Peyer's patch (tissue), 4 donors: ENCODE measurements around the gene FTO. TPM values are rescaled to one million over a fixed set of nuclear protein-coding genes. Genes with fewer than 3 reads are reported as not detected.

ENCODE experiments used
- DNase-seq, 3 donors: peaks; one replicate each; pipeline ENCODE4 v3.0.0-alpha.2; 2017 to 2019
- H3K27ac ChIP-seq, 4 donors: fragments of 200-600 bp; sonication (generic); one replicate each; pipeline ENCODE4 v1.5.1; 2016 to 2019
- H3K27me3 ChIP-seq, 2 donors: fragments of 200-600 bp; sonication (generic); one replicate each; pipeline ENCODE4 v1.5.1; 2019
- H3K36me3 ChIP-seq, 3 donors: fragments of 200-600 bp; sonication (generic); one replicate each; pipeline ENCODE4 v1.5.1; 2016 to 2019
- H3K4me1 ChIP-seq, 4 donors: fragments of 200-600 bp; sonication (generic); one replicate each; pipeline ENCODE4 v1.5.1; 2016 to 2019
- H3K4me3 ChIP-seq, 4 donors: fragments of 200-600 bp; sonication (generic); 1 replicate in 3 of 4; 2 replicates in 1 of 4; pipeline ENCODE4 v1.5.1; 2016 to 2019; ENCODE audit warnings: mild to moderate bottlenecking in 1 of 4
- H3K9me3 ChIP-seq, 4 donors: fragments of 200-600 bp; sonication (generic); one replicate each; pipeline ENCODE4 v1.5.1; 2016 to 2019; ENCODE audit warnings: mild to moderate bottlenecking in 1 of 4
- POLR2A ChIP-seq, 2 donors: fragments of 450-650 bp; IDR thresholded peaks; one replicate each; pipeline ENCODE4 v1.5.1; 2017; ENCODE audit warnings: antibody characterized with exemption in 2 of 2, mild to moderate bottlenecking in 2 of 2, moderate library complexity in 2 of 2
- total RNA-seq, 4 donors: library from RNA; depleted of rRNA; stranded (reverse); fragments of >200 nt; gene quantifications; one replicate each; pipeline ENCODE4 v1.1.0, GENCODE V29; 2016
- TF ChIP-seq, protein P1 (sequence below), 6 experiments: fragments of 450-650 bp in 4 of 6; fragments of 200-600 bp in 2 of 6; sonication (generic) in 1 of 6; IDR thresholded peaks; one replicate each; pipeline ENCODE4 v1.5.1; 2017 to 2019; ENCODE audit warnings: antibody characterized with exemption in 6 of 6, mild to moderate bottlenecking in 3 of 6, moderate library complexity in 1 of 6

FTO gene
- total RNA-seq, 4 donors from 2014 or later: 37.0 to 95.7 (median 45.1) TPM

DNA sequence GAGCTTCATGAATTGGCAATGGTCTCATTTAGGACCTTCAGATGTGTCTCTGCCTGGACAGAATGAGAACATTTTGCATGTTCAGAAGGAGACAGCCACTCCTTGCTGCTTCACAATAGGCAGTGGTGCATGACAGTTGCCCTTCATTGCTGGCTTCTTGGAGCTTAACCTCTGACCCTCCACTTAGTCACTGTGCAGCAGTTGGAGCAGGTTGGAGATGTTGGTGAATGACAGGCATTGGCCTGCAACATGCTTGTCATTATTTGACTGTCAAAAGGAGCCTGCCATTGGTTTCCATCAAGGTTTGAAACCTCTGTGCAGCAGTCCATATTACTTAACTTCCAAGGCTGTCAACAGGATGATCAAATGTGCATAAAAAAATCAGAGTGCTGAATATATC is 22.7 kb downstream of the FTO start:
- Histone ChIP-seq H3K27ac (no peak overlapping the region), H3K27me3 (no peaks in the 10 kb centered on the region), H3K36me3 (no peaks in the 10 kb centered on the region), H3K9me3 (no peaks in the 10 kb centered on the region), H3K4me1 (peaks cover 0 to 9% (median 0%) of the 10 kb centered on the region in 4 donors), H3K4me3 (no peak overlapping the region)
- DNase-seq: no peak
- TF ChIP-seq, protein P1, sequence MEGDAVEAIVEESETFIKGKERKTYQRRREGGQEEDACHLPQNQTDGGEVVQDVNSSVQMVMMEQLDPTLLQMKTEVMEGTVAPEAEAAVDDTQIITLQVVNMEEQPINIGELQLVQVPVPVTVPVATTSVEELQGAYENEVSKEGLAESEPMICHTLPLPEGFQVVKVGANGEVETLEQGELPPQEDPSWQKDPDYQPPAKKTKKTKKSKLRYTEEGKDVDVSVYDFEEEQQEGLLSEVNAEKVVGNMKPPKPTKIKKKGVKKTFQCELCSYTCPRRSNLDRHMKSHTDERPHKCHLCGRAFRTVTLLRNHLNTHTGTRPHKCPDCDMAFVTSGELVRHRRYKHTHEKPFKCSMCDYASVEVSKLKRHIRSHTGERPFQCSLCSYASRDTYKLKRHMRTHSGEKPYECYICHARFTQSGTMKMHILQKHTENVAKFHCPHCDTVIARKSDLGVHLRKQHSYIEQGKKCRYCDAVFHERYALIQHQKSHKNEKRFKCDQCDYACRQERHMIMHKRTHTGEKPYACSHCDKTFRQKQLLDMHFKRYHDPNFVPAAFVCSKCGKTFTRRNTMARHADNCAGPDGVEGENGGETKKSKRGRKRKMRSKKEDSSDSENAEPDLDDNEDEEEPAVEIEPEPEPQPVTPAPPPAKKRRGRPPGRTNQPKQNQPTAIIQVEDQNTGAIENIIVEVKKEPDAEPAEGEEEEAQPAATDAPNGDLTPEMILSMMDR (IDR thresholded peaks at IDR 0.05): no peak
- no peak for TF ChIP-seq POLR2A (IDR thresholded peaks at IDR 0.05)

DNA sequence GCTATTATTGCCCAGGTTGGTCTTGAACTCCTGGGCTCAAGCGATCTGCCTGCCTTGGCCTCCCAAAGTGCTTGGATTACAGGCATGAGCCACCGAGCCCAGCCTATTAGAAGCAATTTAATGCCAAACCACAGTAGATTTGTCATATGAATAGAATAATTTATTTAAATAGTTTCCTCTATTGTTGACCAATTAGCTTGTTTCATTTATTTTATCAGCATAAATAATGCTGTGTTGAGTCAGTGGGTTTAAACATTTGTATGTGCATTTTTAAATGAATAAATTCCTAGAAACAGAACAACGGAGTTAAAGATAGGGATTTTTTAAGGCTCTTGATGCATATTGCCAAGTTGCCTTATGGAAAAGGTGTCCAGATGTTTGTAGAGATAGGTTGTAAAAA is 26.7 kb downstream of the FTO start:
- Histone ChIP-seq H3K4me3 (no peak overlapping the region), H3K27ac (no peak overlapping the region), H3K9me3 (no peaks in the 10 kb centered on the region), H3K4me1 (peaks cover 0 to 4% (median 0%) of the 10 kb centered on the region in 4 donors), H3K27me3 (no peaks in the 10 kb centered on the region), H3K36me3 (no peaks in the 10 kb centered on the region)
- DNase-seq: no peak
- TF ChIP-seq POLR2A (IDR thresholded peaks at IDR 0.05): no peak
- TF ChIP-seq, protein P1 (IDR thresholded peaks at IDR 0.05): no peak

DNA sequence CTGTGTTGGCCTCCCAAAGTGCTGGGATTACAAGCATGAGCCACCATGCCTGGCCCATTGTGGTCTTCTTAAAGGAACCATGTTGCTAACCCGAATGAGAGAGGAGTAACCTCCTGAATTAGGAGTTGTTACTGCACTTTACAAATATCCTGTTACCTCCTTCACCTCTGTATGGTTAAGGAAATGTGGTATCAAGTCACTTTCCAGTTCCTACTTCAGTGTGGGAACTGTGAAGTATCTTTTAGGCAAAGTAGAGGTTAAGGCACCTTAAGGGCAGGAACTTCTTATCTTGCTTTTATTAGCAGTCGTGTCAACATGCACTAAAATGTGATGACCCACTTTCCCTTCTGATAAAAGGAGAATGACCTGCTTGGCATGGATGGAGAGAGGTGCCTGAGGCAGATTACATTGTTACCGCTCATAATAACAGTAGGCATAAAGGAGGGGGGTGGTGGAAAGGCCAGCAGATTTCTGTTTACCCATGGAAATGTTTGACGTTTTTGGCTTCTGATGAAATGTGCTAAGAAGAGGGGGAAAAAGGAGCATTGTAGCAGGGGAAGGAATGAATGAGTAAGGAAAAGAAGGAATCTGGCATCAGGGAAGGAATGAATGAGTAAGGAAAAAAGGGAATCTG is 28.5 kb downstream of the FTO start:
- Histone ChIP-seq H3K4me3 (no peak overlapping the region), H3K36me3 (no peaks in the 10 kb centered on the region), H3K27ac (no peak overlapping the region), H3K27me3 (no peaks in the 10 kb centered on the region), H3K4me1 (no peaks in the 10 kb centered on the region), H3K9me3 (no peaks in the 10 kb centered on the region)
- no peak for TF ChIP-seq POLR2A (IDR thresholded peaks at IDR 0.05)
- no peak for DNase-seq

DNA sequence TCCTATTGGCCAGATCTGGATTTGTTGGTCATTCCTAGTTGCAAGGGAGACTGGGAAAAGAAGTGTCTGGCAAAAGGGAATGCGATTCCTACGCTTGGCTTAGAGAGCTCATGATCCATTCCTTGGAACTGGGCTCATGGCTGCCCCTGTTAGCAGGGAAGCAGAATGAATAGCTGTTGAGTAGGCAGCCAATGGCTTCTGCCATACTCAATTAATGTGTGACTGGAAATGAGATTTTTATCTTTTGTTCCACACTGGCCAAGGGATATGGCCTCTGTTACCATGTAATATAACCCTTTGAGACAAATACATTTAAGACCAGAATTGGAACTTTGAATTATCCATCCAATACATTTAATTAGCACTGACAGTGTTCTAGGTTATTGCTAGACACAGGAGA is 31.0 kb downstream of the FTO start:
- H3K27ac ChIP-seq: no peak overlapping the region
- TF ChIP-seq, protein P1 (IDR thresholded peaks at IDR 0.05): no peak
- DNase-seq: no peak
- no peaks in the 10 kb centered on the region for H3K27me3 ChIP-seq
- H3K9me3 ChIP-seq: no peaks in the 10 kb centered on the region
- H3K4me1 ChIP-seq: no peaks in the 10 kb centered on the region
- H3K36me3 ChIP-seq: no peaks in the 10 kb centered on the region
- H3K4me3 ChIP-seq: no peak overlapping the region

DNA sequence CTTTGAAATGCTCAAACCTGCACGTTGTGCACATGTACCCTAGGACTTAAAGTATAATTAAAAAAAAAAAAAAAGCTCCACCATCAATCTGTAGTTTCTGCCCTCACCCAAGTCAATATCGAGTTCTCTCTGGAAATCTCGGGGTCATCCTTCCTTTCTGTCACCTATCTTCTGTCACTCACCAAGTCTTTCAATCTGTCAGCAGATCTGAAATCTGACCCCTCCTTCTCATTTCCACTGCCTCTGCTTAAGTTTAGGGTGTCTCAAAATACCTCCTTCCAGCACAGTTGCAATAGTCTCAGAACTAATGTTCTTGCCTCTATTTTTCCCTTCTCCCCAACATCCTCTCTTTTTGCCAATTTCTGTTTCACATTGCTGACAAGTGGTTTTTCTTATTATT is 32.3 kb downstream of the FTO start:
- Histone ChIP-seq H3K27ac (no peak overlapping the region), H3K4me1 (no peaks in the 10 kb centered on the region), H3K27me3 (no peaks in the 10 kb centered on the region), H3K36me3 (no peaks in the 10 kb centered on the region), H3K4me3 (no peak overlapping the region), H3K9me3 (no peaks in the 10 kb centered on the region)
- TF ChIP-seq, protein P1 (IDR thresholded peaks at IDR 0.05): no peak
- no peak for TF ChIP-seq POLR2A (IDR thresholded peaks at IDR 0.05)
- DNase-seq: no peak

DNA sequence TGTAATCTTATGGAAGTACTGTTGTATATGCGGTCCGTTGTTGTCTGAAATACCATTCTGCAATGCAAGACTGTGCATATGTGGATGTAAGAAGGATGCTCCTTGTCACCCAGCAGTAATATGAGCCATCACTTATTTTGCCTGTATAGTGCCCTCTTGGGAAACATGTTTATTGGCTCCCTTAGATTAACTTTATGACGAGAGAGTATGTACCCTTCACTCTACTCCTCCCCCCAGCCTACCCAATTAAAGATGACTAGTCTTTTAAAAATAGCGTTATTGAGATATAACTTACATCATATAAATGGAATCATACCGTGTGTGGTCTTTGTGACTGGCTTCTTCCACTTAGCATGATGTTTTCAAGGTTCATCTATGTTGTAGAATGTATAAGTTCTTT is 33.6 kb downstream of the FTO start:
- no peaks in the 10 kb centered on the region for H3K9me3 ChIP-seq
- TF ChIP-seq, protein P1 (IDR thresholded peaks at IDR 0.05): no peak
- TF ChIP-seq POLR2A (IDR thresholded peaks at IDR 0.05): no peak
- no peak for DNase-seq
- H3K36me3 ChIP-seq: no peaks in the 10 kb centered on the region
- H3K27ac ChIP-seq: no peak overlapping the region
- H3K27me3 ChIP-seq: no peaks in the 10 kb centered on the region
- H3K4me1 ChIP-seq: no peaks in the 10 kb centered on the region
- no peak overlapping the region for H3K4me3 ChIP-seq
